Measurements from ENCODE around the gene IL25.

GRCh38 chr14:23355871-23356435, 16.7 kb upstream of the IL25 start:
- TF ChIP-seq CTCF (IDR thresholded peaks at IDR 0.05) (no peak), POLR2AphosphoS5 (IDR thresholded peaks at IDR 0.05) (peak in 1 of 2 donors; percentile 7), EP300 (IDR thresholded peaks at IDR 0.05) (no peak), POLR2A (IDR thresholded peaks at IDR 0.05; ENCODE audit: low read depth) (no peak)

Measured in esophagus muscularis mucosa (tissue), 4 donors.